NCI-H2196 treated with DMSO at 0.1 percent for 48 hours (cell line): ENCODE measurements around the gene CDC34.

ENCODE experiments used
- DNase-seq: peaks from one replicate; lab custom pipeline; 2025; ENCODE audit not compliant: unreplicated experiment; lab: John Stamatoyannopoulos, UW

Gene CDC34

DNA sequence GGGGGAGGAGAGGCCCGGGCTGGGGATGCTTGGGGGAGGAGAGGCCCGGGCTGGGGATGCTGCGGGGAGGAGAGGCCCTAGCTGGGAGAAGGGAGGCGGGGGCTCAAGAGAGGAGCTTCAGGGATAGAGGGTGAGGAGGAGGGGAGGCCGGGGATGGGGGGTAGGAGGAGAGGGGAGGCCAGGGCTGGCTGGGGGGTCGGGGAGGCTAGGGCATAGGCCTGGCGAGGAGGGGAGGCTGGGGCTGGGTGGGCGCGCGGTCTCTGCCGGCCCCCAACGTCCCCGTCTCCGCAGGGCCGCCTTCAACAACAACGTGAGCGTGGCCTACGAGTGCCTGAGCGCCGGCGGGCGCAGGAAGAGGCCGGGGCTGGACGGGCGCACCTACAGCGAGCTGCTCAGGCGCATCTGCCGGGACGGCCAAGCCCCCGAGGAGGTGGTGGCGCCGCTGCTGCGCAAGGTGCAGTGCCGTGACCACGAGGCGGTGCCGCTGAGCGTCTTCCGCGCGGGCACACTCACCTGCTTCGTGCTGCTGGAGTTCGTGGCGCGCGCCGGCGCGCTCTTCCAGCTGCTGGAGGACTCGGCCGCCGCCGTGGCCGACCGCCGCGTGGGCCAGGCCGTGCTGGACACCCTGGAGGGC, 12.8 kb upstream of the CDC34 start:
- DNase-seq, result no peak

DNA sequence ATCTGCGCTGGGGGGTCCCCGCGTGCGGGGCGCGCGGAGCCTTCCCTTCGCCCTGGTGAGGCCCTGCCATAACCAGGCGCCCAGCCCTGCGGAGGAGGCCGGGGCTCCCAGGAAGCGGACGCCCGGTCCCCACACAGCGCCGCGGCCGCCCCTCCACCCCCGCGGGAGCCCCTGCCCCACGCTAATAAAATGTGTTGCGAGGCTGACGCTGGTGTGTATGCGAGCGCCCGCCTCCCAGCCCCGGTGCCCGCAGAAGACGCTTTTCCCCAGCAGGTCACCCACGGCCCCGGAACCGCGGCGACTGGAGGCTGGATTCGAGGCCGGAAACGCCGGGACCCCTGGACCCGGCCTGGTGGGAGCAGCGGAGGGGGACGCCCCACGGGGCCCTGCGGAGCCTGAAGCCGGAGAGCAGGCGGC, 12.1 kb upstream of the CDC34 start:
- DNase-seq, result no peak

DNA sequence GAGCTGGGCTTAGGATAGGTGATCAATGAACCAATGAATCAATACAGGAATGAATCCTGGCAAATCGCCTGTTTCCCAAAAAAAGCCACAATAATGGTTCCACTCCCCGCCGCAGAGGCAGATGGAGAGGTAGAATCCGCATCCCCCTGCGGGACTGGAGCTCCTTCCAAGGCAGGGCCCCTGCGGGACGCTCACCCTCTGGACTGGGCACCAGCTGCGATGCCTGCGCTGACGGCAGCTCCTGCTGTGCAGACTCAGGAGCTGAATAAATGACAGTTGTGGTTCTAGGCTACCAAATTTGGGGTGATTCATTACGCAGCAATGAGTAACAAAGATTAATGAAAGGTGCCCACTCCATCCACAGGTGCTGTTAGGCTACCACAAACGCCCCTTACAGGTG, 8.8 kb upstream of the CDC34 start:
- DNase-seq, result no peak

DNA sequence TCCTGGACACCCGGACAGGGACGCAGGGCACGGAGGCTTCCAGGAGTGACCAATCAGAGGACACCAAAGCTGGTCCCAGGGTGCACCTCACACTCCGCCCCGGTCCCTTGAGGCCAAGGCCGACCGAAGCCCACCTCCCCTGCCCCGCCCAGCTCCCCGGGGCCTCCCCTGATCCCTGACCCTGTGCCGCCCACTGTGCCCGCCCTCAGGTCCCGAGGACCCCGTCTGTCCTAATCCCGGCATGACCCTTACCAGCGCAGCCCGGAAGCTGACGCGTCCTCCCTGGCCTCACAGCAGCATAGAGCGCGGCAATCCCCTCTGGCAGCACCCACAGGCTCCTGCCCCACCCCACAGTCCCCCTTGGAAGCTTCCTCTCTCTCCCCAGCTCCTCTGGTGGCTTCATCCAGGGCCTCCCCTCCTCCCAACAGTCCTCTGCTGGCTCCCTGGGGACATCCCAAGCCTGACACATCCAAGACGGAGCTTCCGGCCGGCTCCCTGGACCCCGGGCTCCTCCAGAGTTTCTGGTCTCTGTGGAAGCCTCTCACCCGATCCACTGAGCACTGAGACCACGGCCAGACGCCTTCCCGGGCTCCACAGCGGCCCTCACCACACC, 7.4 kb upstream of the CDC34 start:
- DNase-seq, result no peak

DNA sequence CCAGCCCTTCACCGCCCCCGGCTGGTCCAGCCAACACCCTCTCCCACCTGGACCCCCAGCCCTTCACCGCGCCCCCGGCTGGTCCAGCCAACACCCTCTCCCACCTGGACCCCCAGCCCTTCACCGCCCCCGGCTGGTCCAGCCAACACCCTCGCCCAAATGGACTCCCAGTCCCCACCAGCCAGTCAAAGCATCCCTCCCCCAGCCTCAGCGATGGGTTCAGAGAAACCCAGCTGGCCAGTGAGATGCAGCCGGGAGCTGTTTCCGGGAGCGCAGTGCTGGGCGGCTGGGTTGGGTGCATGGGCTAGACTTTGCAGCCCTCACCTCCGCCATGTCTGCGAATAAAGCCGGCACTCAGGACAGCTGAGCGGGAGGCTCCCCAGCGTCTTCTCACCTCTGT, 6.5 kb upstream of the CDC34 start:
- DNase-seq, result no peak

DNA sequence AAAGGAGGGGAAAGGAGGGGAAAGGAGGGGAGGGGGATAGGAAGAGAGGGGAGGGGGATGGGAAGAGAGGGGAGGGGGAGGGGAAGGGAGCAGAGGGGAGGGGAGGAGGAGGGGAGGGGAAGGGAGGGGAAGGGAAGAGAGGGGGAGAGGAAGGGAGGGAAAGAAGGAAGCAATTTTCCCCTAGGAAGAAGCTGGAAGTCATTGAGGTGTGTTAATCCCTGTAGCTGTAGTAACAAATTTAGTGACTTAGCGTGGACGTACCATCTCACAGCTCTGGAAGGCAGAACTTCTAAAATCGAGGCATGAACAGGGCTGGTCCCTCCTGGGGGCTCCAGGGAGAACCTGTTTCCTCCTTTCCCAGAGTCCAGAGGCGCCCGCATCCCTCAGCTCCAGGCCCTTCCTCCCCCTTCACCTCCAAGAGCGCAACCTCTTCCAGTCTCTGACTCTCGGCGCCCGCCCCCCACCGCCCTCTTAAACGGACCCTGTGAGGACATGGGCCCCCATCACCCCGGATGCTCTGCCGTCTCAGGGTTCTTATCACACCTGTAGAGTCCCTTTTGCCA, 5.6 kb upstream of the CDC34 start:
- no peak for DNase-seq

DNA sequence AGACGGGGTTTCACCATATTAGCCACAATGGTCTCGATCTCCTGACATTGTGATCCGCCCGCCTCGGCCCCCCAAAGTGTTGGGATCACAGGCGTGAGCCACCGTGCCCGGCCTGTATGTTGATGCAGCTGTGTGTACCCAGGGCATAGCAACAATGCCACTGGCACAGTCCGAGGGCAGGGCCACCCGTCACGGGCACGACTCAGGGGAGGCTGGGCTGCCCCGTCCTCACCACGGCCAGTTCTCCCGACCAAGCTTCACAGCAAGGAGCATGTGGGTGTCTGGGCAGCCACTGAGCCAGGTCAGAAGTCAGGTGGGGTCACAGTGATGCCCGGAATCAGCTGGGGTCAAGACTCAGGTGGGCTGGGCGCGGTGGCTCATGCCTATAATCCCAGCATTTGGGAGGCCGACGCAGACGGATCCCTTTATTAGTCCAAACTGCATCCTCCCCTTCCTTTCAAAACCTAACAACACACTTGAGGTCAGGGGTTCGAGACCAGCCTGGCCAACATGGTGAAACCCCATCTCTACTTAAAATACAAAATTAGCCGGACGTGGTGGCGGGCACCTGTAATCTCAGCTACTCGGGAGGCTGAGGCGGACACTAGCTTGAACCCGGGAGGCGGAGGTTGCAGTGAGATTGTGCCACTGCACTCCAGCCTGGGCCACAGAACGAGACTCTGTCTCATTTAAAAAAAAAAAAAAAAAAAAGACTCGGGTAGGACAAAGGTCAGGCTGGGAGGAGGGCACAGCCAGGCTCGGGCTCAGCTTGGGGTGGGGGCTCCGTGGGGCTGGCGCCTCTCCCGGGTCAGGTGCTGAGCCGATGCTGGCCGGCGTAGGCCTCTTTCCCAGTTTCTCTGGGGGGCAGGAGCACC, 1.2 kb upstream of the CDC34 start:
- no peak for DNase-seq

DNA sequence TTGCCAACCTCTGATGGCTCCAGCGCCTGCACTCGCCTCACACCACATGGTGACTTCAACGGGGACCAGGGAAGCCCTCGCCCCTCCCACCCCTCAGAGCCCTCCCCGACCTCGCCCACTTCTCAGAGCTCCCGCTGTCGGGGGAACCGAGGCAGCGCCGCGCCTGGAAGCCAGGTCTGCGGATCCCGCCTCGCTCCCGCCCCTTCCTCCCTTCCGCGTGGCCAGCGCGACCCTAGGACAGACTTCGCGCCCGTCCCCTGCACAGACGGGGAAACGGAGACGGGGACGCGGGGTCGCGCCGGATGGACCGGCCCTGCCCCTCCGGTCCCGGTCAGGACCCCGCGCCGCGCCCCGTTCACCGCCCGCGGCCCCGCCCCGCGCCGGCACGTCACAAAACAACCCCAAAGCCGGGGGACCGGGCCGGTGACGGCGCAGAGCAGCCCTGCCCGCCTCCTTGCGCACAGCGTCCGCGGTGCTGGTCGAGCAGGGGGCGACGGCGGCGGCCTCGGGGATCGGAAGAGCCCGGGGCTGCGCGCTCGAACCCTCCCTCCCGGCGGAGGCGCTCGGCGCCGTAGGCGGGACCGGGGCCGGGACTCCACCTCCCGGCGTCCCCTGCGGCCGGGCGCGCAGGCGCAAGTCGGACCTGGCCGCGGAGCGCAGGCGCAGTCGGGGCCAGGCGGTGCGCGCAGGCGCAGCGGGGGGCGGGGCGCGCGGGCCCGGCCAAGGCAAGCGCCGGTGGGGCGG, 379 bp upstream of the CDC34 start:
- DNase-seq, result peak; percentile 71

DNA sequence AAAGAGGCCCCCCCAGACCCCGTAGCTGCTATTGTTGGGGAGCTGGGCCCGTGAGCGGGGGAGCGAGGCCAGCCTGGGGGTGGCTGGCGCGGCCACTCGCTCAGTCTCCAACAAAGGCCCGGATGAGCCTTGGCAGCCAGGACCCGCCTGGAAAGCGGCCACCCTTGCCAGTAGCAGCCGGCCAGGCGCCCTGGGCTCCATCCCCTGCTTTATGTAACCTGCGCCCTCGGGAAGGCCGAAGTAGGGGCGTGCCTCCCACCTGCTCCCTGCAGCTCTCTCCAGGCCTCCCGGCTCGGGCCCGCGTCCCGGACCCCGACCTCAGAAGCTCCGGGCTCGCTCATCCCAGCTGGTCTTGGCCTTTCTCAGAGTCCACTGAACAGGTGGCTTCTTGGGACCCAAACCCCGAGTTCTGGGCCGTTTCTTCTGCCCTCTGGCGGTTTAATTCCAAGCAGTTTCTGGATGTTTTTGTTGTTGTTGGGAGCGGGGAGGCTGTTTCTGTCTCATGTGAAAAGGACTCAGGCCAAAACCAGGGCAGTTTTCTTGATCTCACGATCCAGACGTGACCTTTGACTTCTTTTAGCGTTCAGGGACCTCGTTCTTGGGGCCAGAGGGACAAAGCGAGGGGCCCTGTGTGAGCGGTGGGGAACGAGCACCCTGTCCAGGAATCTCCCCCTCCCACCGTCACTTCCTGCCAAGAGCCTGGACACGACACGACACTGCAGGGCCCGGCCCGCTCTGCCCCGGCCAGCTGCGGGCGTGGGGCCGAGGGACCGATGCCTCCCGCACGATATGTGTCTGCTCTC, 1.2 kb downstream of the CDC34 start:
- DNase-seq, result peak; percentile 36

DNA sequence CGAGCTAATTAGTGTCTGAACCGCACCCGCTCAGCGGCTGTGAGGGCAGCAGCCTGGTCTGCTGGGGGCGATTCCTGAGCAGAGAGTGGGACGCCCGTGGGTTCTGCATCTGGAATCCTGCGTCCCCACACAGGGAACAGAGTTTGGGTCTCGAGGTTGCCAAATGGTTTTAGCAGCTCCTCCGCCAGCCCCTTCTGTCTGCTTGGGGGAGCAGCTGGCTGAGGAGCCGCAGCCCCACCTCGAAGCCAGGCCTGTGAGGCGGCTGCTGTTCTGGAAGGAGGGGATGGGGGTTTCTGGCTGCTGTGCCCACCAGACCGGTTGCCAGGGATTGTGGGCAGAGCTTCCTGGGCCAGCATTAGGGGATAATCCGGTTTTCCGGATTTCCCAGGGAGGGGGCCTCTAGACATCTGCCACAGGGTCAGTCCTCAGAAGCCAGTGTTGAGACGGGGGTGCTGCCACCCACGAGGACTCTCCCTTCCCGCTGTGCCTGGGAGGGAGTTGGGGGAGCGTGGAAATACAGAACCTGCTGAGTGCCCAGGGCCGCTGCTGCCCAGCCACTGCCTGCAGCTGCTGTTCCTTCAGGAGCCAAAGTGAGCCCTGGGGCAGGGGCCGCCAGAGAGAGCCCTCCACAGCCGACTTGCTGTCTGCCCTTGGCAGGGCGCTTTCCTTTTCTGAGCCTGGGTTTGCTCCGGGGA, 2.0 kb downstream of the CDC34 start:
- no peak for DNase-seq

DNA sequence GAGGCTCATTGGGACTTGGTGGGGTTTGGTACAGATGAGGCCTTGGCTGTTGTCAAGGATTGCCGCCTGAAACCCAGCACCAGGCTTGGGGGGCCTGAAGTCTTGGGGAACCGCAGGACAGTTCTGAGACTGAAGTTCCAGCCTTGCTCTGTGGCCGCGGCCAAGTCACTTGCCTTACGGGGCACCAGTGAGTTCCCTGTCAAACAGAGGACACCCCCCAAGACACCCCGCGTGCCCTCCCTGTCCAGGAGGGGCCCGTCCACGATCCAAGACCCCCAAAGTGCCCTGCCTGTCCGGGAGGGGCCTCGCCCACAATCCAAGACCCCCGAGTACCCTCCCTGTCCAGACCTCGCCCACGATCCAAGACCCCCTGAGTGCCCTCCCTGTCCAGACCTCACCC, 2.5 kb downstream of the CDC34 start:
- DNase-seq, result no peak

DNA sequence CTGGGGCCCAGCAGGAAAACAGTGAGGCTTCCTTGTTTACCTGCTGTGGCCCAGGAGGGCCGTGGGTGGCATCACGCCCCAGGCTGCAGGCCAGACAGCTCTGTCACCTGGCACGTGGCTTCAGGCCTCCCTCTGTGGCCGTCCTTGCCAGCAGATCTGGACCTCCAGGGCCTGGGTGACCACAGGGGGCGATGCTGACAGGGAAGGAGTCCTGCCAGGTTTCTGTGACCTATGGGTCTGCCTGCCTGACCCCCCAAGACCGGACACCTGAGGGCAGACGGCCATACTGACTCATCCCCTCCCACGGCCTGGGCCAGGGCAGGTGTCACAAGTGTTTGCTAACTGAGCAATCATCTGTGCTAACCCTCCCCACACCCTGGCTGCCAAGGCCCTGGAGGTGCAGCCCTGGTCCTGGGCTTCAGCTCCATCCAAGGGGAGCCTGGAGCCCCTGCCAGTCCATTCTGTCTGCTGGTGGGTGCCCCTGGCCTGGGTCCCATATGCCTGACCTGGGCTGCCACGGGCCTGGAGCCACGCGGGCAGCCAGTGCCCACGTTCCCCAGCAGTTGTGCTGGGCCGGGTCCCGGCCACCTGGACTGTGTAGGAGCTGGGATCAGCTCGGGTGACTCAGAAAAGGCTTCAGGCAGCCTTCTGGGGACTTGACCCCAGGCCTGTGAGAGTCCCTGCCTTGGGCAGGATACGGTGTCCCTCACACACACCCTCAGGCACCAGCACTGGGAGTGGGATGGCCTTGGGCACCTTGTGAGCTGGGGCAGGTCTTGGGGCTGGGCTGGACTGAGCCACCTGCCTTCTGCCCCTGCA, 3.7 kb downstream of the CDC34 start:
- peak; percentile 58 for DNase-seq

DNA sequence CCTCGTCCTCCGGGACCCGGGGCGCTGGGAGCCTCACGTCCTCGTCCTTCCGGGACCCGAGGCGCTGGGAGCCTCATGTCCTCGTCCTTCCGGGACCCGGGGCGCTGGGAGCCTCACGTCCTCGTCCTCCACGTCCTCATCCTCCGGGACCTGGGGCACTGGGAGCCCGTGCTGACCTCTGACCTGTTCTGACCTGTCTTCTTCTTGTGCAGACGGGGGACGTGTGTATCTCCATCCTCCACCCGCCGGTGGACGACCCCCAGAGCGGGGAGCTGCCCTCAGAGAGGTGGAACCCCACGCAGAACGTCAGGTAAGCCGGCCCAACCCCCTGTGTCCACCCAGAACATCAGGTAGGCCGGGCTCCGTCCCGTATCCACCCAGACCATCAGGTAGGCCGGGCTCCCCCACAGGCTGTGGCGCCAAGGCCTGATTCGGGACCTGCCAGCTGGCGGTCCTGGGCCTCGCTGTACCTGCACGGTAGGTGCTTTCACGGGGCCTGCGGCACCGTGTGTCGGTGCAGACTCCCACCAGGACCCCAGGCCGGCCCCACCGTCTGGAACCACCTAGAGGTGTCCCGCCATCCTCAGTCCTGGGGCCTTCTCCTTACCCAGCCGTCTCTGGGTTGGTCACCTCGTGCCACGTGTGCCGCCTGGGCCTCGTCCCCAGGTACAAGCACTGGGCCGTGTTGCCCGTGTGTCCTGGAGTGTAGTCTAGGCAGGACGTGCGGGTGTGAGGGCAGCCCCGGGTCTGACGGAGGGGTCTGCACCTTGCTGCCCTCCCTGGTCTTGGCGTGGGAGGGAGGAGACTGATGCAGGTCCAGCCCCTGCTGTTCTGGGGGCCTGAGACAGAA, 4.7 kb downstream of the CDC34 start:
- DNase-seq, result no peak

DNA sequence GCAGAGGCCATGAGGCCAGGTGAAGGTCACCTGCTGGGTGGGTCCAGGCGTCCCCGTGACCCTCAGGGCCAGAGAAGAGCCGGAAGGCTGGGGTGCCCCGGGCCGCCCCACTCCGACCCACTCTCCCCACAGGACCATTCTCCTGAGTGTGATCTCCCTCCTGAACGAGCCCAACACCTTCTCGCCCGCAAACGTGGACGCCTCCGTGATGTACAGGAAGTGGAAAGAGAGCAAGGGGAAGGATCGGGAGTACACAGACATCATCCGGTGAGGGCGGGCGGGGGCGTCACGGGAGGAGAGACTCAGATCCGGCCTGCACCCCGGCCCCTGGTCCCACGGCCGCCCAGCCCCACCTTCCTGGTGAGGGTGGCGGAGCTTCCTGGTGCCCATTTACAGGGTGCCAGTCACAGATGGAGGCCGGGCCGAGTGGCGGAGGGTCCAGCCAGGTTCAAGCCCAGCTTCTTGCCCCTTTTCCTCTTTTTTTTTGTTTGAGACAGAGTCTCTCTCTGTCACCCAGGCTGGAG, 5.4 kb downstream of the CDC34 start:
- DNase-seq, result no peak

DNA sequence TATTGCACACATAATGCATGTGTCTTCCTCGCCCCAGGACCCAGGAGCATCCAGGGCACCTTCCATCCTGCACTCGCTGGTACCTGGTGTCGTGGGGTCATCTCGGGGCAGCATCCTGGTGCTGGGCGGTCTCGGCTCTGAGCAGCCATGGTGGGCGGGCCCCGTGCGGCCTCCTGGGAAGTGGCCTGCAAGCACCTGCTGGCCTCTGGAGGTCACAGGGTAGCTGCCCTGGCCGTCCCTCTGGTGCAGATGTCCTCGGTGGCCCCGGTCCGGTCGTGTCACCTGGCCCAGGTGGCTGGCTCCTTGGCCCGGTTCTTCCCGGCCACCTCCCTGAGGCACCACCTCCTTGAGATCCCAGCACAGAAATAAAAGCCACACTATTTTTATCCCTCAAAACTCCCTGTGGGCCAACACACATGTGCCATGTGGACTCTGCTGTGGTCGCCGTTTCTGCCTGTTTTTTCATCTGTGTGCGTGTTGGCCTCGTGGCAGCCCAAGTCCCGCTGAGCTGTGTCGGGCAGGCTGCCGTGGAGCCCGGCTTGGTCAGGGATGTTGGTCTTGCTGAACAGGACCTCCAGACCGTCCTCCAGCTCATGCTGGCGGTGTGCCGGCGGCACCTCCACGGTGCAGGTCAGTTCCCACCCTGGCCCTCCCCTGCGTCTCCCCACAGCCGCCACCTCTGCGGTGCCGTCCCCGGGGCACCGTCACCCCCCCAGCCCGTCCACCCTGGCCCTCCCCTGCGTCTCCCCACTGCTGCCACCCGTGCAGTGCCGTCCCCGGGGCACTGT, 7.3 kb downstream of the CDC34 start:
- no peak for DNase-seq

DNA sequence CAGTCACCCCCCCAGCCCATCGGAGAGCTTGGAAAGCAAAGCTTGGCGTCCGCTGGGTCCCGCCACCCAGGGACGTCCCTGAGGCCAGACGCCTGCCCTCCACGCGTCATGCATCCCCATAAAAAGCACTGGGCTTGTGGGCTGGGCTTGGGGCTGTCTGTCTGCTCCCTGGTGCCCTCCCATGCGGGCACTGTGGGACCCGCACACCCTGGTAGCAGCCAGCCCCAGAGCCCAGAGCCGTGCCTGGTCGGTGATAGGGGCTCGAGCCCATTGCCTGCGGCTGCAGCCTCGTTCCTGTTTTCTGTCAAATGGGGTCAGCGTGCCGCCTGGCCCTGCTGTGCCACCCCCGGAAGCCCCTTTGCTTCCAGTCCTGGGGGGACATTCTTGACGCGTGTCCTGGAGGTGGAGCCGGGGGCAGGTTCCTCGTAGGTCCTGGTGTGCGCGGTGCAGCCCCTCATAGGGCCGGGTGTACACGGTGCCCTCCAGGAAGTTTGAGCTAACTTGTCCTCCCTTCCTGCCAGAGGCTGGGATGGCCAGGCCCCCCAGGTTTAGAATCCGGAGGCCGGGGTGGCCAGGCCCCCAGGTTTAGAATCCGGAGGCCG, 8.0 kb downstream of the CDC34 start:
- no peak for DNase-seq
